GM18951 (cell line): ENCODE data around the gene STK17A.
"Not testable (repeated sequence)": the region's sequence is repeated elsewhere in the genome, so short reads cannot be mapped to it uniquely, and the experiment has no call there.

Source experiments
- POLR2A ChIP-seq: IDR thresholded peaks from 4 replicates; pipeline ENCODE4 v1.6.1; 2011; ENCODE audit warnings: mild to moderate bottlenecking; ENCODE audit not compliant: insufficient read length, insufficient read depth; ENCODE audit errors: extremely low read depth
- in situ Hi-C: fragments of 300-500 bp; cut with MboI; formaldehyde crosslinking; loops from one replicate; pipeline ENCODE4 v1.12.0; 2022; ENCODE audit warnings: low sequenced_read_pairs, mixed read lengths, inconsistent platforms; ENCODE audit not compliant: unreplicated experiment

Gene STK17A

GRCh38 chr7:43652364-43652763 lies 69.5 kb downstream of the STK17A start:
- in situ Hi-C loops: no loop called here
- TF ChIP-seq POLR2A: no peak

- in situ Hi-C loops: no loop called here
Measured at GRCh38 chr7:43653466-43653865, 70.6 kb downstream of the STK17A start.

GRCh38 chr7:43653891-43654504 lies 71.1 kb downstream of the STK17A start:
- in situ Hi-C loops: no loop called here
- no peak for TF ChIP-seq POLR2A

More at GRCh38 chr7:43653466-43653865, 70.6 kb downstream of the STK17A start:
- no peak for TF ChIP-seq POLR2A

DNA sequence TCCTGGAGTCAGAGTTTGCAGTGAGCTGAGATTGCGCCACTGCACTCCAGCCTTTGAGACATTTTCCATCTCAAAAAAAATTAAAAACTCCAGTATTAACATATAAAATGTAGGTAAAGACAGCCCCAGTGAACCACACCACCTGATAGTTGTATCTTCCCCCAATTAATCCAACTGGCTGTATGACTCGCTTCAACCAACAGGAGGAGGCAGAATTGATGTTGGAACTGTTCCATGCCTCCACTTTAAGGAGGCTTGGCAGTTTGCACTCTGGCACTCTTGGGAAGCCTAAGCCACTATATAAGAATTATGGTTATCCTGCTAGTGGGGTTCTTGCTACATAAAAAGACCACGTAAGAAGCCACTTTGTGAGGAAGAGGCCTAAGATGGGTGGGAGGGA lies 72.7 kb downstream of the STK17A start:
- in situ Hi-C loops: no loop called here
- no peak for TF ChIP-seq POLR2A

DNA sequence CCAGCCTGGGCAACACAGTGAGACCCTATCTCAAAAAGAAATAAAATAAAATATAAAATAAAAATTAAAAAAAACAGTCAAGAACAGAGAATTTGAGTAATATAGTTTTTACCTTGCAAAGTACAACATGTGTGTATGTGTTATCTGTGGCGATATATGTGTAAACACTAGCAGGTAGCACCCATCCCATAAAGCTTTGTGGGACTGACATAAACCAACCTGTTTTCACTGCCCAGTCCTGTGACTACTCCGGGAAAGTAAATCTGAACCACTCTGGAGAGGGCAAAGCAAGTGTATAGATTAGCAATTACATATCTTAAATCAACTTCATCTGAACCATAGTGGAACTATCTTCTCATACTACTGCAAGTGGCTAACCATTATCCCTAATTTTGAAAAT lies 74.1 kb downstream of the STK17A start:
- in situ Hi-C loops: no loop called here

GRCh38 chr7:43658718-43659548 lies 76.0 kb downstream of the STK17A start:
- in situ Hi-C loops: no loop called here
- no peak for TF ChIP-seq POLR2A

More for the DNA sequence above, 74.1 kb downstream of the STK17A start:
- TF ChIP-seq POLR2A: no peak

GRCh38 chr7:43659549-43659896 lies 76.6 kb downstream of the STK17A start:
- no peak for TF ChIP-seq POLR2A
- in situ Hi-C loops: no loop called here

DNA sequence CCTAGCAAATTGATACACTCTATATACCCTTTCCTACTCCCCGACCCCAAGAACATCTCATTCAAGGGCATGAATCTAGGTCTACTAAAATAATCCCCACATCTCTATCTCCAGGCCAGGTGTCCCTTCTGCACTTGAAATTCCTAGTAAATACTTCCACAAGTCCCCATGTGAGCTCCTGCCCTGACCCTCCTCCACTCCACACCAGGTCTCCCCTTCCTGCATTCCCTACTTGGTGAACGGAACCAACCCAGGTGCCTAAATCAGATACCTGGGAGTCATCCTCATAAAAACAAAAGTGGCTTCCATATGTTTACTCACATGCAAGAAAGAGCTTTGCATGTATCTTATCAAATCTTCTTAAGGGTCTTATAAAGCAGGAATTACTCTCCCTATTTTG lies 77.2 kb downstream of the STK17A start:
- no peak for TF ChIP-seq POLR2A
- in situ Hi-C loops: no loop called here

DNA sequence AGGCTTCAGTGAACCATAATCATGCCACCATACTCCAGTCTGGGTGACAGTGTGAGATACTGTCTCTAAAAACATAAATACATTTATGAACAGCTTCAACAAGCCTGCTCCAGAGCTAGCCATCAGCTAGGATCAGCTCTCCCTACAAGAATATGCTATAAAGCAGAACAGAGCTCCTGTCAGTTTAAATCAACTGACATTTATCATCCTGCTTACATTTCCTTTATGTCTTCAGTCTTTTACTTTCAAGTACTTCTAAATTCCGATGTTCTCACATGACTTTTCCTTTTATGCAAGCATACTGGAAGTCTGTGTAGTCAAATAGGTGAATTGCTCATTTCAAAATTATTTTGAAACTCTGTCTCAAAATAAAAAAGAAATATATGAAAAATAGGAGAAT lies 81.8 kb downstream of the STK17A start:
- in situ Hi-C loops: no loop called here
- no peak for TF ChIP-seq POLR2A

DNA sequence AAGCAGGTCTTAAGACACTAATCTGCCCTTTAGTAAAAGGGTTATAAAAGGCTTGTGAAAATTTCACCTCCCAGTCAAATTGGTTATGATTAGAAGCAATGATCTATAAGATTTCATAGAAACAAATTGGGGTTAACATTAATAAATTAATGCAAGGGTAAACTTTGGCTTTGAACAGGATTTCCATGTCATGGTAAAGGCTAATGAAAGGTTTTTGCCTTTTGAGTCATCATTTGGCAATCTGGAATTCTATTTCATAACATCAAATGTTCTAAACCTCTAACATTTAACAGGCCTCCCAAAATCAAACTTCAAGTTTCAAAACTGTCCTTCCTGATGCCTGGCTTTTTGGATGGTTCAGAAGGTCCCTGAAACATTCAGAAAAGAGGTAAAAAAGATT lies 84.0 kb downstream of the STK17A start:
- in situ Hi-C loops: no loop called here
- TF ChIP-seq POLR2A: no peak

DNA sequence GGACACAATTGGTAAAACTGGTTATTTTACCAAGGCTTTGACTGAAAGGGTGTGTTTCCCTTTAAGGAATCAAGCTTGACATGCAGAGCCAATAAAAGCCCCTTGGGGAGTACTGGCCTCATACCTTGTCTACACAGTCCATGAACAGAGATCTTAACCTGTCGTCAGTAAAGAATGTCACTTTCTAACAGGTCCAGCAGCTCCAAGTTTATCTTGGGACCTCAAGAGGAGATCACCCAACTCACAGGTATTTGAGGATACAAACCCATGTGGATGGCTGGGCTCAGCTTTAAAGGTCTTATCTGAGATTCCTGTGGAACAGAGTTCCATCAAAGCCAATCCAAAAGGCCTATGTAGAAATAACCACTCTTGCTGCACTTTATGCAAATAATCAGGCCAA lies 85.1 kb downstream of the STK17A start:
- no peak for TF ChIP-seq POLR2A
- in situ Hi-C loops: no loop called here

- no peak for TF ChIP-seq POLR2A
- in situ Hi-C loops: no loop called here
Measured at GRCh38 chr7:43669286-43670081, 86.6 kb downstream of the STK17A start.

- in situ Hi-C loops: no loop called here
- TF ChIP-seq POLR2A: no peak
Measured at GRCh38 chr7:43671521-43671920, 88.6 kb downstream of the STK17A start.

DNA sequence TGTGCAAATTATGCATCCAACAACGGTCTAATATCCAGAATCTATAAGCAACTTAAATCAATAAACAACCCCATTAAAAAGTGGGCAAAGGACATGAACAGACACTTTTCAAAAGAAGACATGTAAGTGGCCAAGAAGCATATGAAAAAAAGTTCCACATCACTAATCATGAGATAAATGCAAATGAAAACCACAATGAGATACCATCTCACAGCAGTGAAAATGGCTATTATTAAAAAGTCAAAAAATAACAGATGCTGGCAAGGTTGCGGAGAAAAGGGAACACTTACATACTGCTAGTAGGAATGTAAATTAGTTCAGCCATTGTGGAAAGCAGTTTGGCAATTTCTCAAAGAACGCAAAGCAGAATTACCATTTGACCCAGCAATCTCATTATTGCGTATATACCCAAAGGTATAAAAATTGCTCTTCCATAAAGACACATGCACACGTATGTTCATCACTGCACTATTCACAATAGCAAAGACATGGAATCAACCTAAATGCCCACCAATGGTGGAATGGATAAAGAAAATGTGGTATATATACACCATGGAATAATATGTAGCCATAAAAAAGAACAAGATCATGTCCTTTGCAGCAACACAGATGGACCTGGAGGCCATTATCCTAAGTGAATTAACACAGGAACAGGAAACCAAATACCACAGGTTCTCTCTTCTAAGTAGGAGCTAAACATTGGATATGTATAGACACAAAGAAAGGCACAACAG lies 90.5 kb downstream of the STK17A start:
- in situ Hi-C loops: not testable (repeated sequence)
